NCI-H774 (cell line): ENCODE results near the gene LRRC1.
"Not testable (repeated sequence)": the region's sequence is repeated elsewhere in the genome, so short reads cannot be mapped to it uniquely, and the experiment has no call there.

Experiments
- DNase-seq: peaks from one replicate; lab custom pipeline; 2025; lab: John Stamatoyannopoulos, UW

LRRC1 gene

DNA sequence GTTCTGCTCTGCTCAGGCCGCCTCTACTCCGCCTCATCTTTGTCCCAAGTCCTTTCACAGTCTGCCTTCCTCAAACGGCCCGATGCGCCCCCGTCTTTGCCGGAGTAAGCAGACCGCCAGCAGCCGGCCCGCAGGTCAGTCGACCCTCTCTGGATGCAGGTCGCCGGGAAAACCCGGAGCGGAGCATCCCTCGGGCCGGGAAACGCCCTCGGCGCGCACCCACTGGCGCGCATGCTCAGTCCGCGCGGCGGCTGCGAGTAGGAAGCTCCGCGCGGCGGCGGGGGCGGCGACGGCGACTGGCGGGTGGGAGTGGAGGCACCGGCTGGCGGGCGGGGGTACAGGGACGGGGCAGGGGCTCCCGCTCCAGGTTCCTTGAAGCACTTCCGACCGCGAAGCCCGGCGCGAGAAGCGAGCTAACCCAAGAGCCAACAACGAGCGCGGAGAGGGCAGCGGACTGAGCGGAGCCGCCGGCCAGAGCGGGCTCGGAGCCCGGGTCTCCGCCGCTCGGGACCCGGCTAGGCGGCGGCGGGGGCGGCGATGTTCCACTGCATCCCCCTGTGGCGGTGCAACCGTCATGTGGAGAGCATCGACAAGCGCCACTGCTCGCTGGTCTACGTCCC is at the start of gene LRRC1:
LRRC1 (plus strand) TSS at position 286 of the 620 bp plus-strand sequence; CDS start at position 538, 252 bp downstream.
- peak; percentile 82 for DNase-seq

DNA sequence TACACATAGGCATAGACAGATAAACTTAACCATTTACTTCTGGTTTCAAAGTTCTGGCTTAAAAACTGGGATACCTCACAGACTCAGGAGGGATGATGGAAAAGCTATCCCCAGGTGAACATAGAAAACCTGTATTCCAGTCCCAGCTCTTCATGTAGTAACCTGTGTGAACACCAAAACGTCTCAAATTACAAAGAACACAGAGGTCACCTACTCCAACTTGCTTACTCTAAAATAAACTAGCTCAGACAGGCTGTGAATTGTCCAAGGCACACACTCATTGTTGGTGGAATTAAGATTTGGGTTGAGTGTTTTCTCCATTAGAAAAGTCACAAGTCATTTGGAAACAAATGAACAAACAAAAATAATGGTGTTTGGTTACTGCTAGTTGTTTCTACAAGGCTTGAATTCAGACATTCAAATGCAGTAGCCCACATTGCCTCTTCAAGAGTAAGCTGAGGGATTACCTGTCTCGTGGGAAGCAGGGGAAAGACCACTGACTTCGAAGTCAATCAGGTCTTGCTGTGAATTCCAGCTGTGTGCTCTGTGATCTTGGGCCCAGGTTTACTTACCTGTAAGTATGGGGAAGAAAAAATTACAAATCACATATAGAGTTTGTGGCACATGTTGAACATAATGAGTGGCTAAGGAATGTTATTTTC is 48.2 kb upstream of the LRRC1 start:
- DNase-seq, result peak; percentile 61

DNA sequence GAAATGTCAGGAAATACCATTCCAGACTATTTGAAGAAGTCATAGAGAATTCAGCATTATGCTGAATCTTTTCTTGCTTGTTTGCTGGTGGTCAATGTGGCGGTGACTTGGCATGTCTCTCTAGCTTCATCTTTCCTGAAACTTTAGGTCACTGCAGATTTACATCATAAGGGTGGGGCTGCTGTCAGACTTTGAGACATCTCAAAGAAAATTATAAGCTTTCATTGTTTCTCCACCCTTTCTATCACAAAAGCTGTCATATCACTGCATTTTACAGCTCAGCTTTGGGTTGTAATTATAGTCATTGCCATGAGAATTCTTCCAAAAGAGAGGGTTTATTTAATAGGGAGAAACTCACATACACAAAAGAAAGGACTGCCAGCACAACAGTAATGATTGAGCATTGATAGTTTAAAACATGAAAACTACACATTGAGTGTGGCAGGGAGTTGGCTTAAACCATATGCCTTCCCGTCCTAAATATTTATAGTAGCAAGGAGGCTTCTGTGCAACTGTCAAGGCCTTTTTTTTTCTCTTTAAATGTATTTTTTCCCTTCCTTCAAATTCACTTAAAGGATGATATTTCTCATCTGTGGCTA is 44.7 kb upstream of the LRRC1 start:
- no peak for DNase-seq

DNA sequence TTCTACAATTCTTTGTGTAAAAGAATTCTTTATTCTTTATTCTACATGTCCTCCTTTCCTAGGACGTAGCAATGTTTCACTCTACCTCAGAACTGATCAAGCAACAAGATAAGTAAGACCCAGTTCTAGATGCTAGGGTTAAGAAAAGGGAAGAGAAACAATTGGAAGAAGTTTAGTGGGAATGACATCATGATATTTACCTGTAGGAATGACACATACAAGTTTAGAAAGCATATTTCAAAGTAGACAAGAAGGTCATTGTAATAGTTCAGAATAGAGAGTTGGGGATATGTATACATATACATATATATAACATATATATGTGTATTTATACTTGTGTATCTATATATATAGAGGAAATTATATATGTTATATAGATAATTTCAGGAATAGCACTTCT is 43.4 kb upstream of the LRRC1 start:
- no peak for DNase-seq

DNA sequence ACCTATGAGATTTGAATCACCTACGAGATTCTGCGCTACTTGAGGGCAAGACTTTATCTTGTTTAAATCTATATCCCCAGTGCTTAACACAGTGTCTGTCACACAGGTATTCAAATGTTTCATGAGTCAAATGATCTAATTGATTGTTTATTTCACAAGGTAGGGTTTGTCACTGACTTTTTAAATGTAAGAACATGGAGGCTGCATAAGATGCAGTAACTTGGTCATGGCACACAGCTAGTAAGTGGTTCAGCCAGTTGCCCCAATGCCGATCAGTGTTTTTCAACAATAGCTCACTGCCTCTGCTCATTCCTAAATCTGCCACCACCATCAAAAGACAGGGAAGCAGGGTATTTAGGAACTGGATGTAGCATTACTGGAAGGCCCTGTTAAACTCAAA is 42.4 kb upstream of the LRRC1 start:
- DNase-seq, result no peak

DNA sequence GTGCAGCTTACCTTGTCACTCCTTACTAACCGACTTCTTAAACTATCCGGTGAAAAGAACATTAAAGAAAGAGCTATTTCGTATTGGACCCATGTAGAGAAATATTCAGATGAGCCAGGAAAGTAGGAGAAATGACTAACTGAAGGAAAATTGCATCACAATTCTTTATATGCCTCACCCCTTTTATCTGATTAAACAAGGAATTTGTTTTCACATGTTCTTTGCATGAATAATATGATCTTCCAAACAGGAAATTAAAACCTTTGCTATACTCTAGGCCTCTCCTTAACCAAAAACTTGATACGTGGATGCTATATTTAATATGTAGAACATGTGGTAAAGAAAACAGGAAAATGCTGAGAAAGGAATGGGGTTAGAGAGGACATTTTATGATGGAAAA is 41.9 kb upstream of the LRRC1 start:
- no peak for DNase-seq

DNA sequence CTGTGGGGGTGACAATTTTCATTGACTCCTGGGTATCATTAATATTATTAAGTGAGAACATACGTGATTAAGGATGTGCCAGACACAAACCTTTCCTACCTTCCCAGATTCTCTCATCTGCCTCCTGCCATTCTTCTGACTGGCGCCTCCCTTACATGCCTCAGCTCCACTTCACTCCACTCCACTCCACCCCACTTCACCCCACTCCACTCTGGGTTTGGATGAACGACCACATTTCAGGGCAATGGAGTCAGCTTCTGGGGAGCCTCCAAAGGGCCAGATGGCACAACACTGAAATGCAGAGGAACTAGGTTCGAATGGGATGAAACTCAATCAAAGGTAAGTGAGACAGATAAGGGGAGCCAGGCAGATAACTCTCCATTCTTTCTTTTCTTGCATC is 40.5 kb upstream of the LRRC1 start:
- DNase-seq, result no peak

DNA sequence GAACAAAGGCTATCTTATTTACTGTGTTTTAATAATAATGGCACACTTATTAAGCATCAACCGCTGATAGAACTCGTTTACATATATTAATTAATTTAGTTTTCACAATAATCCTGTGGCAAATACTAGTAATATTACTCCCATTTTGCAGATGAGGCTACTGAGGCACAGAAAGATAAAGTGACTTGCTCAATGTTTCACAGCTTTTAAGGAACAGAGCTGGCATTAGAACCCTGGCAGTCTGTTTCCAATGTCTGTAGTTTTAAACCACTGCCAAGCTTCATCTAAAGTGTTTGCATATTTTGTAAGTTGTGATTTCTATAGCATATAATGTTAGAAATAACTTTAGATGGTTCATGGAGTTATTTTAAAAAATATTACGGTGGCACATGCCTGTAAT is 38.4 kb upstream of the LRRC1 start:
- DNase-seq, result no peak

DNA sequence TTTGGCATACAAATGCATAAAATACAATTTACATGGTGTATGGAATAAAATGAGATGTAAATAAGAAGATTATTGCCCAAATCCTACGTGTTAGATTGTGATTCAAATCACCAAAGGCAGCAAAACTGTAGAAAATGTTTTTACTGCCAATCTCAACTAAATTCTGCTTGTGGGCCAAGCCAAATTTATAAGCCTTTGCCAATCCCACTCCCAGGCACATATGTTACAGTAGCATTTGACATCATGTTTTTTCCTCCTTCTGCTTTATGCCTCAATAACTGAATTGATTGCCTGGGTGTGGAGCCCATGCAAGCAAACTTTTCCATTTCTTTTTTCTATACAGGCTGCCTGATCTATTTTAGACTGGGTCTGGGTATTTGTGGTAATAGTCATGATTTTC is 36.3 kb upstream of the LRRC1 start:
- DNase-seq, result no peak

DNA sequence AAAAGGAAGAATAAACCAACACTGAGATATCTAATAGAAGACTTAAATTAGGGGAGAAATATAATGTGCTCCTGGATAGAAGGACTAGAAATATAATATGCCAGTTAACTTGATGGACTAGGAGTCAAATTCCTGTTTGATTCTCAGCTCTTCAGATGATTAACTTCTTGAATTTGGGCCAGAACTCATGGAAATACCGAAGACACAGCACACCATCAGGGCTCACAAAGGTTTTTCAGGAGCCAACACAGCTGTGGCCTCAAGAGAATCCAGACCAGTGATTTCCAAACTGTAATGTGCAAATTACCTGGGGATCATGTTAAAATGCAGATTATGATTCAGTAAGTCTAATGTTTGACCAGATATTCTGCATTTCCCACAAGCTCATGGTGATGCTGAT is 33.8 kb upstream of the LRRC1 start:
- DNase-seq, result no peak

DNA sequence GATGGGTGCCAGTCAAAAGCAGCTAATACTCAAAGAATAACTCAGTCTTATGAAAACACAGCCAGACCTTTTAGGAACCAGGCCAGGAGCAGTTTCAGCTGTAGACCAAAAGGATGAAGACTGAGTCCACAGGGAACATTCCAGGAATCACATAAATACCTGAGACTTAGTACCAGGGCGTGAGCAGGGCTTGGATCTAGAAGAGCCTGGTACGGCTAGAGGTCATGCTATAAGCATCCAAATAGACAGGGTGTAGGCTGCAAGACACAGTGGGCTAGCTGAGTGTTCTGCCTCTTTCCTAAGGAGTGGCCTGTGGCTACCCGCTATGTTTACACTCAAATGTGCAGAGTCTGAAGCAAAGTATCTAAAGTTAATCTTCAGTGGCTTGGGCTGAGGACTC is 29.5 kb upstream of the LRRC1 start:
- no peak for DNase-seq

DNA sequence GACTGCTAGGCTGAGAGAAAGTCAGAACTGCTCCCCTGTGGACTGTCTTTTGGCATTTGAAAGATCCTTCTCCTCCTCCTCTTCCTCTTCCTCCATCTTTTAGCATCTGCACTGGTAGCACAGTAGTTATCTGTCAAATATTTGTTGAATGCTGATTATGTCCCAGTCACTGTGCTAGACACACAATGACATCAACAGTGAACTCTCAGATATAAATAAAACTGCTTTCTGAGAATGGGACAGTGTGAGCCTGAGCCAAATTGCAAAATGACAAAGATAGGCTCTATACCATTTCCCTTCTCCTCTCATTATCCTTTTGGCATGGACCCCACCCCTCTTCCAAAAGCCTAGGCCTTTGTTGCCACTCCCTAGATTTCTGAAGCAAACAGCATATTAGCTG is 27.9 kb upstream of the LRRC1 start:
- DNase-seq, result no peak

DNA sequence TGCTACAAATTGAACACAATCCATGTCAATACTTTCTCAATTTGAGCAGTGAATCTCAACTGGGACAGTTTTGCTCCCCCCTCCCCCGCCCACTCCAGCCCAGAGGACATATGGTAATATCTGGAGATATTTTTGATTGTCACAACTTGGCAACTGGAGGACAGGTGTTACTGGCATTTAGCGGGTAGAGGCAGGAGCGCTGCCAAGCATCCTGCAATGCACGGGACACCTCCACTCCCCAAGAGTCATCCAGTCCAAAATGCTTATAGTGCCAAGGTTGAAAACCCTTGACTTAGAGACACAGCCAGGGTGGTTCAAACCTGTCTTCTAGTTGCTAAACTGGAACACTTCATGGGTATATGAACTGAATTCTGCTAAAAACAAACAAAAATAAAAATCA is 26.9 kb upstream of the LRRC1 start:
- no peak for DNase-seq

DNA sequence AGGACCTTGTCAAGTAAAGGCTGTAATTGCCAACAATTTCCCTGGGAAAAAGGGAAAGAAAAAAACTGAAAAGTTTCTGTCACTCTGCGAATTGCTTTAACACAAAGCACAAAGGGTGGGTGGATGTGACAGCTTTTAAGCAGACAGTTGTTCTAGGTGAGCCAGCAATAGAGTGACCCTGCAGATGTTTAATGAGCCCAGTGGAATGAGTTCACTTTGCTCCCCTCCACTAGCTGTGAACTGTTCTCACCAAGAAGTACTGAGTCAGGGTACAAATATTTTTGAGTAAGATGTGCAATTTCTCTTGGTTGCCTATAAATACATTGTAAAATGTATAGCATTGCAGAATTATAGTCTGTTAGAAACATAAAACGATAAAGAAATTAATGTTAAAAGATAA is 26.2 kb upstream of the LRRC1 start:
- DNase-seq, result no peak

DNA sequence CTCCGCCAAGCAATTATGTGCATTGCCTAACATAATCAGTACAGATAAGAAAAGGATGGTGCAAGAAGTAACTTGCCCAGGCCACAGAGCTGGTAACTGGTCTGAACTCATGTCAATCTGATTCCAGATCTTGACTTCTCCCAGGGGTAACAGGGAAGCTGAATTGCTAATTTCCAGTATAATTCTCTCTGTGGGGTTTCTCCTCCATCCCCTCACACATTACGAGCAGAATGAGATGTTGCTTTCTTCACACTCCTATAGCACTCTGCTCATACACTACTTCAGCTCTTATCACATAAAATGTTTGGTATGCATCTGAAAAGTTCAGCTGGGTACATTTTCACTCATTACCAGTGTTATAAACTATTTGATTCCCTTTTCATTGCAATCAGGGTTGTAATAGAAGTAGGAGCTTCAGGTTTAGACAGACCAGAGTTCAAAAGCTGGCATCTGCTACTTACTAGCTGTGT is 24.0 kb upstream of the LRRC1 start:
- no peak for DNase-seq

DNA sequence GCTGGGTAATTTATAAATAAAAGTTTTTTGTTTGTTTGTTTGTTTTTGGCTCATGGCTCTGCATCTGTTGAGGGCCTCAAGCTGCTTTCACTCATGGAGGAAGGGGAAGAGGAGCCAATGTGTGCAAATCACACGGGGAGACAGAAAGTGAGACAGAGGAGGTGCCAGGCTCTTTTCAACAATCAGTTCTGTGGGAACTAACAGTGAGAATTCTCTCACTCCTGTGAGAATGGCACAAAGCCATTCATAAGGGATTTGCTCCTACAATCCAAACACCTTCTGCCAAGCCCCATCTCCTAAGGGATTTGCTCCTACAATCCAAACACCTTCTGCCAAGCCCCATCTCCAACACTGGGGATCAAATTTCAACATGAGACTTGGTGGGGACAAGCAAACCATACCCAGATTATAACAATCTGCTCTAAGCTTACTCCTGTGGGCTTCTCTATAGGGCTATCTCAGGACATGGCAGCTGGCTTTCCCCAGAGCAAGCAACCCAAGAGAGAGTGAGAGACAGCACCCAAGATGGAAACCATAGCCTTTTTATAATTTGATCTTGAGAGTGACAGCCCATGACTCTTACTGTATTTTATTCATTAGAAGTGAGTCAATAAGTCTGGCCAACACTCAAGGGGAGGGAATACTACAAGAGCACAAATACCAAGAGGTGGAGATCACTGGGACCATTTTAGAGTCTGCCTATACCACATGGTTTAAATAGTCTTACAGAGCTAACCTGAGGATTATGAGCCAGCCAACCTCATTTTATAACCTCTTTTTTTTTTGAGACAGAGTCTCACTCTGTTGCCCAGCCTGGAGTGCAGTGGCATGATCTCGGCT is 22.8 kb upstream of the LRRC1 start:
- no peak for DNase-seq

DNA sequence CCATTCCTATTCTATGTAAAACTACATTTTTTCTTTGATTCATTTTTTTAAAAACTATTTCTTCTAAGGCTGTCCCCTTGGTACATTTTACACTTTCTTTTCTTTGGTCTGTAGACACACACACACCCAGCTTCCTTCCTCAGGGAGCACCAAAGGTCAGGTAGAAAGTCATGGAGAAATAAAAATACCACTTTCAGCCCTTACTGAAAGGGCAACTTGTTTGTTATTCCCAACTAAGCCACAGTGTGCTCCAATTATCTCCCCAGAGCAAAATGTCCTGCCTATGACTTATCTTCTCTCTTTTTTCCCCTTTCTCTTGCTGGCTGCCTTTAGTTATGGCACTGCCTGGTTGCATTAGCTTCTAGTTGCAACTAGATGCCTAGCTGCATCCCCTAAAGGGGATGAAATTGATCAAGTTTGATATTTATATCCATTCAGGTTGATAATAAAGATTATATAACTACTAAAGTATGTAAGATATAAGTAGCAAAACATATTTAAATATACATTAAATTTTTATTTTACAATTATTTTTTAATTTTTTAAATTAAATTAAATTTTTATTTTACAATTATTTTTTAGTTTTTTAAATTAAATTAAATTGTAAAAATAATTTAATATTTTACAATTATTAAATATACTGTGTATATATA is 21.6 kb upstream of the LRRC1 start:
- DNase-seq, result no peak

DNA sequence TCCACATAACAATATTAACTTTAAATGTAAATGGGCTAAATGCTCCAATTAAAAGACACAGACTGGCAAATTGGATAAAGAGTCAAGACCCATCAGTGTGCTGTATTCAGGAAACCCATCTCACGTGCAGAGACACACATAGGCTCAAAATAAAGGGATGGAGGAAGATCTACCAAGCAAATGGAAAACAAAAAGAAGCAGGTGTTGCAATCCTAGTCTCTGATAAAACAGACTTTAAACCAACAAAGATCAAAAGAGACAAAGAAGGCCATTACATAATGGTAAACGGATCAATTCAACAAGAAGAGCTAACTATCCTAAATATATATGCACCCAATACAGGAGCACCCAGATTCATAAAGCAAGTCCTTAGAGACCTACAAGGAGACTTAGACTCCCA is 18.7 kb upstream of the LRRC1 start:
- not testable (repeated sequence) for DNase-seq

DNA sequence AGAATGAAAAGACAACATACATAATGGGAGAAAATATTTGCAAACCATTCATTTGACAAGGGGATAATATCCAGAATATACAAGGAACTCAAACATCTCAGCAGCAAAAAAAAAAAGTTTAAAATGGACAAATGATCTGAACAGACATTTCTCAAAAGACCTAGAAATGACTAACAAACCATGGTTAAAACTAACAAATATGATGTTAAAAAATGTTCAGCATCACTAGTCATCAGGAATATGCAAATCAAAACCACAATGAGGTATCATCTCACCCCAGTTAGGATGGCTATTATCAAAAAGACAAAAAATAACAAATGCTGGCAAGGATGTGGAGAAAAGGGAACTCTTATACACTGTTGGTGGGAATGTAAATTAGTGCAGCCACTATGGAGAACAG is 9.8 kb upstream of the LRRC1 start:
- not testable (repeated sequence) for DNase-seq

DNA sequence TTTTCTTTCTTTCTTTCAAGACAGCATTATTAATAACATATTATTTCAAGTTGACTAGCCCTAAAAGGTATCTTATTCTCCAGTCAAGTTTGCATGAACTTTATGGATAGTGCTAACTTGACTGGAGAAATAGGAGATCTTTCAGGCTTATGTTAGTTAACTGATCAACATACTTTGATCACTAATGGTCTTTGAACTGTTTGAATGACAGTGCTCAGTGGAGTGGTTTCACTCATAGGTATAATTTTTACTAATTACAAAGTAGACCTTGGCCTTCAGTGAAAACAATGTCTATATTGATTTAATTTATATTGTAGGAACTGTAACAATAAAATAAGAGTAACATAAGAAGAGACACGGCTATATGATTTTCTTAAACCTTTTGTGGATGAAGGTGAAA is 8.0 kb upstream of the LRRC1 start:
- DNase-seq, result no peak

DNA sequence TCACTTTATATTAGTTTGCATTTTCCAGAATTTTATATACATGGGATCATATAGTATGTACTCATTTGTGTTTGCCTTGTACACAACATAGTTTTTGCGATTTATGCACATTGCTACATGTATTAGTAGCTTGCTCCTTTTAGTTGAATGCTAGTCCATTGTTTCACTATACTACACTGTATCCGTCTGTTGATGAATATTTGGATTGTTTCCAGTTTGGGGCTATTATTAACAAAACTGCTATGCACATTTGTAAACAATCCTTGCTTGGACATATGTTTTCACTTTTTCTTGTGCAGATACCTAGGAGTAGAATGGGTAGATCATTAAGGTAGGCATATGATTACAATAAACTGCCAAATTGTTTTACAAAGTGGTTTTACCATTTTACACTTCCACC is 3.9 kb upstream of the LRRC1 start:
- no peak for DNase-seq

DNA sequence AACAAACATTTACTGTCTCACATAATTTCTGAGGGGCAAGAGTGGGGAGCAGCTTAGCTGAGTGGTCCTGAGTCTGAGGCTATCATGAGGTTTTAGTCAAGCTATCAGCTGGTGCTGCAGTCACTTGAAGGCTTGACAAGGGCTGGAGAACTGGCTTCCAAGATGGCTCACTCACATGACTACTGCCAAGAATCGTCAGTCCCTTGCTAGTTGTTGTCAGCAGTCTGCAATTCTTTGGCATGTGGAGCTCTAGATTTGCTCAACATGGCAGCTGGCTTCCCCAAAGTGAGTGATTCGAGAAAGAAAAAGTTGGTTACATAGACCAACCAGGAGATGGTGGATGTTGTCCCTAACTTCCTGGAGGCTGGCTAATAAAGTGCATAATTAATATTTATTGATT is 2.8 kb upstream of the LRRC1 start:
- DNase-seq, result no peak
